ENCODE results near the gene GMPR.

DNA sequence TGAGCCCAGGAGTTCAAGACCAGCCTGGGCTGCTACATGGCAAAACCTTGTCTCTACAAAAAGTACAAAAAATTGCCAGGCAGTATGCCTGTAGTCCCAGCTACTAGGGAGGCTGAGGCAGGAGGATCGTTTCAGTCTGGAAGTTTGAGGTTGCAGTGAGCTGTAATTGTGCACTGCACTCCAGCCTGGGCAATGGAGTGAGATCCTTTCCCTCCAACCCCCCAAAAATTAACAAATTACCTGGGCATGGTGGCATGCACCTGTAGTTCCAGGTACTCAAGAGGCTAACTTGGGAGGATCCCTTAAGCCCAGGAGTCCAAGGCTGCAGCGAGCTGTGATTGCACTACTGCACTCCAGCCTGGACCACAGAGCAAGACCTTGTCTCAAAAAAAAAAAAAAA, 29.4 kb upstream of the GMPR start:
- TF ChIP-seq SRF (IDR thresholded peaks at IDR 0.05; ENCODE audit: low read depth in 2 of 2, low read length in 2 of 2) (no peak), EGR1 (IDR thresholded peaks at IDR 0.05; ENCODE audit: borderline replicate concordance in 1 of 2, low read depth in 2 of 2, low read length in 2 of 2) (no peak), YY1 (IDR thresholded peaks at IDR 0.05; ENCODE audit: low read depth, low read length) (no peak), KAT2A (conservative IDR thresholded peaks at IDR 0.05; ENCODE audit: control insufficient read depth, low read depth, low read length) (no peak), POLR2AphosphoS5 (IDR thresholded peaks at IDR 0.05; ENCODE audit: low read length) (no peak), LARP7 (IDR thresholded peaks at IDR 0.05) (no peak), SUZ12 (IDR thresholded peaks at IDR 0.05; ENCODE audit: unreplicated experiment) (no peak), EZH2 (IDR thresholded peaks at IDR 0.05; ENCODE audit: borderline replicate concordance, control insufficient read depth, low read depth, low read length) (no peak), NRF1 (conservative IDR thresholded peaks at IDR 0.05; ENCODE audit: low read depth, low read length) (no peak)
- TF ChIP-seq, protein P1, sequence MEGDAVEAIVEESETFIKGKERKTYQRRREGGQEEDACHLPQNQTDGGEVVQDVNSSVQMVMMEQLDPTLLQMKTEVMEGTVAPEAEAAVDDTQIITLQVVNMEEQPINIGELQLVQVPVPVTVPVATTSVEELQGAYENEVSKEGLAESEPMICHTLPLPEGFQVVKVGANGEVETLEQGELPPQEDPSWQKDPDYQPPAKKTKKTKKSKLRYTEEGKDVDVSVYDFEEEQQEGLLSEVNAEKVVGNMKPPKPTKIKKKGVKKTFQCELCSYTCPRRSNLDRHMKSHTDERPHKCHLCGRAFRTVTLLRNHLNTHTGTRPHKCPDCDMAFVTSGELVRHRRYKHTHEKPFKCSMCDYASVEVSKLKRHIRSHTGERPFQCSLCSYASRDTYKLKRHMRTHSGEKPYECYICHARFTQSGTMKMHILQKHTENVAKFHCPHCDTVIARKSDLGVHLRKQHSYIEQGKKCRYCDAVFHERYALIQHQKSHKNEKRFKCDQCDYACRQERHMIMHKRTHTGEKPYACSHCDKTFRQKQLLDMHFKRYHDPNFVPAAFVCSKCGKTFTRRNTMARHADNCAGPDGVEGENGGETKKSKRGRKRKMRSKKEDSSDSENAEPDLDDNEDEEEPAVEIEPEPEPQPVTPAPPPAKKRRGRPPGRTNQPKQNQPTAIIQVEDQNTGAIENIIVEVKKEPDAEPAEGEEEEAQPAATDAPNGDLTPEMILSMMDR (IDR thresholded peaks at IDR 0.05 in 2 of 3, conservative IDR thresholded peaks at IDR 0.05 in 1 of 3; ENCODE audit: control insufficient read depth in 2 of 3, extremely low read depth in 1 of 3, insufficient read depth in 1 of 3, low read depth in 3 of 3, low read length in 3 of 3): no peak
- TF ChIP-seq, protein P2, sequence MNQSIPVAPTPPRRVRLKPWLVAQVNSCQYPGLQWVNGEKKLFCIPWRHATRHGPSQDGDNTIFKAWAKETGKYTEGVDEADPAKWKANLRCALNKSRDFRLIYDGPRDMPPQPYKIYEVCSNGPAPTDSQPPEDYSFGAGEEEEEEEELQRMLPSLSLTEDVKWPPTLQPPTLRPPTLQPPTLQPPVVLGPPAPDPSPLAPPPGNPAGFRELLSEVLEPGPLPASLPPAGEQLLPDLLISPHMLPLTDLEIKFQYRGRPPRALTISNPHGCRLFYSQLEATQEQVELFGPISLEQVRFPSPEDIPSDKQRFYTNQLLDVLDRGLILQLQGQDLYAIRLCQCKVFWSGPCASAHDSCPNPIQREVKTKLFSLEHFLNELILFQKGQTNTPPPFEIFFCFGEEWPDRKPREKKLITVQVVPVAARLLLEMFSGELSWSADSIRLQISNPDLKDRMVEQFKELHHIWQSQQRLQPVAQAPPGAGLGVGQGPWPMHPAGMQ (IDR thresholded peaks at IDR 0.05; ENCODE audit: borderline replicate concordance): no peak
